ENCODE measurements around the gene ZNG1B. TPM values are rescaled to one million over a fixed set of nuclear protein-coding genes. Genes with fewer than 3 reads are reported as not detected.
"Not testable (repeated sequence)": the region's sequence is repeated elsewhere in the genome, so short reads cannot be mapped to it uniquely, and the experiment has no call there.

Gene ZNG1B
- total RNA-seq, 1 donor from 2014 or later: 33.9 TPM

DNA sequence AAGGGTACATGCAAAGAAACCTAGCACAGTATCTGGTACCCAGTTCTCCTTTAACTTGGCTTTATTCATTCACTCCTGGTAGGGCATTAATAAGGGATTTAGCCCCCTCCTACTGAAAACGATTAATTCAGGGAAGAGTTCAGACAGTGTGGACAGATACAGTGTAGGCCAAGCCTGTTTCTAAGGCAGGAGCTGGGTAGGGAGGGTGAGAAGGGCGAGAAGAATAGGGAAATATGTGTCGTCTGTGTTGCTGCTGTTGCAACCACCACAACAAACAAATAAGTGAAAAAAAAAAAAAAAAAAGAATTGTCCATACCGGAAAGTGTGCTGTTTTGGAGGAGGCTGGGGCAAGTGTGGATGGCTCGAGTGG, 103.3 kb downstream of the ZNG1B start:
- intact Hi-C loops (cut with DNase I); DNase-seq (ENCODE audit: missing footprints): not testable (repeated sequence)
- ATAC-seq: peak; percentile 36

DNA sequence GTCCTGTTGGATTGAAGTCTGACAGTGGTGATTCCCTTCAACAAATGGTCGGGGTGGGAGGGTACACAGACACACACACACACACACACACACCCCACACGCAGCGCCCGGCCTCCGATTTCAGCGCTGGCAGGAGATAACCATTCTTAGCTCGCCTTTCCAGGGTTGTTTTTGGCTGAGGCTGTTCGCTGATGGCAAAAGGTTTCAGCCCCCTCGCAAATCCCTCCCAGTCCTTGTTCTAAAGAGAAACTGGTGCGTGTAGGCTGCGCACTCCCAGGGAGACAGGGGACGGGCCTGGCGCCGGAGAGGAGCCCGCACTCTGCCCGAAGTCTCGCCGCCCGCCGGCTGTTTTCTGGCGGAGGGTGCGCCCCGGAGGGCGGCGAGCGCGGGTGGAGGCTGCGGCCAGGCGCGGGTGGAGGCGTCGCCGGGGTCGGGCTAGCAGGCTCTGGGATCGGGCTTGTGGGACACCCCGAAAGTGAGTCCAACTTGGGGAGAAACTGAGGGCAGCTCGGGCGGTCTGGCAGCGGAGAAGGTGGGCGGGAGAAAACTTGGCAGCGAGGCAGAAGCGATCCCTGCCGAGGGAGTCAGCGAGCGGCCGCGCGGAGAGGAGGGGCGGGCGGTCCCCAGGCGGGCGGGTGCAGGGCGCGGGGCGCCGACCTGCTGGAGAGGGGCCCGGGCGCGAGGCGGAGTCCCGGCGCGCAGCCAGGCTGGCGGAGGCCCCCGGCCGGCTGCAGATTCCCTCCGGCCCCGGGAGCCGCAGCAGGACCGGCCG, 103.9 kb downstream of the ZNG1B start:
- DNase-seq (ENCODE audit: missing footprints) (peak; percentile 72), ATAC-seq (peak; percentile 82)
- intact Hi-C loops (cut with DNase I): not testable (repeated sequence)

DNA sequence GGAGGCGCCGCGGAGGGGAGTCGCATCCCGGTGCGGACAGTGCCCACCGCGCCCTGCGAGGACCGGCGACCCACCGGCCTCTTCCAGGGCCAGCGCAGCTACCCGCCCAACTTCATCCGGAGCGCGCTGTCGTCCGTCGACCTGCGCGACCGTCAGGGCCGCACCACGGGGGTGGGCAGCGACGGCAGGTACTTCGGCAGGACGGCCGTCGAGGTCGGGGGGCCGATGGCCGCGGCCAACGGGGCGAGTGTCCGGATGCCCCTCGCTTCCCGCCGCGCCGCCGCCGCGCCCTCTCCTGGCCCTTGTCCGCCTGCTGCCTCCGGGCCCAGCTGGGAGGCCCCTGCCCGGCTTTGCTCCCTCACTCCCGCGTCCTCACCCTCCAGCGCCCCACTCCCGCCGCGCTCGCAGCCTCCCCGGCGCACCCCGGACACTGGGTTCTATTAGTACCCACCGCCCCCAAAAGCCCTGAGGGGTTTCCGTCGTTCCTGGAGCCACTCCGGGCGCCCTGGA, 104.5 kb downstream of the ZNG1B start:
- intact Hi-C loops (cut with DNase I): not testable (repeated sequence)
- peak; percentile 39 for DNase-seq (ENCODE audit: missing footprints)
- peak; percentile 54 for ATAC-seq

DNA sequence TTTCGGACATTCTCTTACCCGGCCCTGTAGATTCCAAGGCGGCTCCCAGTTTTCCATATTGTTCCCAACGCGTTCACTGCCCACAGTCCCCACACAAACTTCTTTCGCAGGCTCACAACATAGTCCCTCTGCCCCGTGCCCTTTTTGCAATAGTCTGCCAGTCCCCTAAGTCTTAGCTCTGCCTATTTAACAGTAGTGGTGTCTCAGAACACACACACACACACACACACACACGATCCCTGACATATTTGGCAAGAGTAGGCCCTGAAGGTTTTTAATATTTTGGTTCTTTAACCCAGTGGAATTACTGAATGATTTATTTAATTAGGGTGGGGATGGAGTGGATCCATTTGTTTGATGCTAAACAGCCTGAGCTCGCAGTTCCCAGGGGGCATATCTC, 105.0 kb downstream of the ZNG1B start:
- DNase-seq (ENCODE audit: missing footprints); intact Hi-C loops (cut with DNase I): not testable (repeated sequence)

More for the DNA sequence above, 105.0 kb downstream of the ZNG1B start:
- not testable (repeated sequence) for ATAC-seq

Other genes starting within 250 kb of the ZNG1B start
- 0.60 TPM for gene PAX8, start 158.8 kb upstream of the ZNG1B start, total RNA-seq
- not detected for gene FOXD4L1, start 61.0 kb downstream of the ZNG1B start, total RNA-seq
- 5.4 TPM for gene RABL2A, start 189.6 kb downstream of the ZNG1B start, total RNA-seq